Mesenchymal stem cell (in vitro differentiated cells and primary cell): ENCODE measurements around the gene KRT8.

Source experiments
- DNase-seq: peaks from one replicate; pipeline ENCODE4 v3.0.0-alpha.2; 2013
- H2AFZ ChIP-seq: one replicate; pipeline ENCODE4 v1.6.1; 2013; ENCODE audit warnings: low read depth, mild to moderate bottlenecking, control low read depth, inconsistent platforms, low read length, moderate library complexity
- H2AK5ac ChIP-seq: 2 replicates; pipeline ENCODE4 v1.6.1; 2013; ENCODE audit warnings: low read length, moderate library complexity, mild to moderate bottlenecking, inconsistent platforms; ENCODE audit not compliant: severe bottlenecking
- H2BK120ac ChIP-seq: one replicate; pipeline ENCODE4 v1.6.1; 2013; ENCODE audit warnings: low read depth, mild to moderate bottlenecking, inconsistent platforms, low read length, moderate library complexity
- H2BK12ac ChIP-seq, 2 experiments: one replicate each; pipeline ENCODE4 v1.6.1; 2013; ENCODE audit warnings: inconsistent platforms in 2 of 2, low read length in 2 of 2, mild to moderate bottlenecking in 2 of 2, moderate library complexity in 2 of 2, control low read depth in 1 of 2
- H2BK15ac ChIP-seq: one replicate; pipeline ENCODE4 v1.6.1; 2013; ENCODE audit warnings: mild to moderate bottlenecking, low read depth, inconsistent platforms; ENCODE audit not compliant: poor library complexity, severe bottlenecking
- H2BK5ac ChIP-seq: 2 replicates; pipeline ENCODE4 v1.6.1; 2013; ENCODE audit warnings: low read depth, mild to moderate bottlenecking, low read length, control low read depth, inconsistent platforms; ENCODE audit not compliant: poor library complexity, severe bottlenecking
- H3K14ac ChIP-seq, 2 experiments: one replicate each; pipeline ENCODE4 v1.6.1; 2013; ENCODE audit warnings: inconsistent platforms in 2 of 2, low read length in 2 of 2, control low read depth in 1 of 2, mild to moderate bottlenecking in 1 of 2, moderate library complexity in 1 of 2
- H3K18ac ChIP-seq, 2 experiments: one replicate each; pipeline ENCODE4 v1.6.1; 2013; ENCODE audit warnings: inconsistent platforms in 2 of 2, low read length in 2 of 2, control low read depth in 1 of 2, low read depth in 1 of 2, mild to moderate bottlenecking in 1 of 2
- H3K23ac ChIP-seq, 2 experiments: one replicate each; pipeline ENCODE4 v1.6.1; 2013; ENCODE audit warnings: inconsistent platforms in 2 of 2, low read length in 2 of 2, mild to moderate bottlenecking in 2 of 2, moderate library complexity in 2 of 2, control low read depth in 1 of 2
- H3K27ac ChIP-seq: 2 replicates; pipeline ENCODE4 v1.5.1; 2013; ENCODE audit warnings: mild to moderate bottlenecking, moderate library complexity, low read length, control low read depth, inconsistent platforms; ENCODE audit not compliant: poor library complexity, severe bottlenecking
- H3K27me3 ChIP-seq, 2 experiments: 2 replicates each; pipeline versions ENCODE4 v1.6.1 to v1.7.0; 2013; ENCODE audit warnings: low read length in 2 of 2, mild to moderate bottlenecking in 2 of 2, moderate library complexity in 2 of 2, control low read depth in 1 of 2, inconsistent platforms in 1 of 2; ENCODE audit not compliant: control insufficient read depth in 1 of 2, insufficient read depth in 1 of 2
- H3K36me3 ChIP-seq, 2 experiments: 2 replicates each; pipeline versions ENCODE4 v1.6.1 to v1.7.0; 2013; ENCODE audit warnings: low read length in 2 of 2, control low read depth in 1 of 2, inconsistent platforms in 1 of 2, low read depth in 1 of 2, mild to moderate bottlenecking in 1 of 2; ENCODE audit not compliant: insufficient read depth in 2 of 2, control insufficient read depth in 1 of 2
- H3K4ac ChIP-seq, 2 experiments: one replicate each; pipeline ENCODE4 v1.6.1; 2013; ENCODE audit warnings: inconsistent platforms in 2 of 2, low read length in 2 of 2, mild to moderate bottlenecking in 2 of 2, moderate library complexity in 2 of 2, control low read depth in 1 of 2, low read depth in 1 of 2
- H3K4me1 ChIP-seq: 2 replicates; pipeline ENCODE4 v1.6.1; 2013; ENCODE audit warnings: low read depth, low read length, control low read depth; ENCODE audit not compliant: control insufficient read depth, insufficient read depth
- H3K4me2 ChIP-seq: 2 replicates; pipeline ENCODE4 v1.6.1; 2013; ENCODE audit warnings: low read length, mild to moderate bottlenecking, inconsistent platforms; ENCODE audit not compliant: poor library complexity, severe bottlenecking
- H3K4me3 ChIP-seq, 2 experiments: 2 replicates each; pipeline versions ENCODE4 v1.5.1 to v1.7.0; 2013; ENCODE audit warnings: low read length in 2 of 2, mild to moderate bottlenecking in 2 of 2, control low read depth in 1 of 2, low read depth in 1 of 2; ENCODE audit not compliant: insufficient read depth in 1 of 2
- H3K79me1 ChIP-seq: replicated peaks from 2 replicates; pipeline ENCODE4 v1.6.1; 2013; ENCODE audit warnings: mild to moderate bottlenecking, control low read depth, low read length, inconsistent platforms; ENCODE audit not compliant: poor library complexity, severe bottlenecking
- H3K9ac ChIP-seq: 2 replicates; pipeline ENCODE4 v1.7.0; 2013; ENCODE audit warnings: mild to moderate bottlenecking, low read length, moderate library complexity
- H3K9me3 ChIP-seq: 2 replicates; pipeline ENCODE4 v1.7.0; 2013; ENCODE audit warnings: mild to moderate bottlenecking, low read length; ENCODE audit not compliant: control insufficient read depth
- H4K8ac ChIP-seq: one replicate; pipeline ENCODE4 v1.6.1; 2013; ENCODE audit warnings: inconsistent platforms, mild to moderate bottlenecking, low read length, moderate library complexity
- H4K91ac ChIP-seq: one replicate; pipeline ENCODE4 v1.6.1; 2013; ENCODE audit warnings: mild to moderate bottlenecking, low read length, inconsistent platforms
- WGBS: methylation state at CpG from one replicate; pipeline ENCODE4 v1.1.7; 2013; ENCODE audit warnings: mixed read lengths; 5-methylcytosine and 5-hydroxymethylcytosine counted together

The KRT8 gene

GRCh38 chr12:52867642-52868041, 37.2 kb downstream of the KRT8 start:
- H3K4ac ChIP-seq = no peak overlapping the region
- H3K9me3 ChIP-seq = no peaks in the 10 kb centered on the region
- H2AK5ac ChIP-seq = no peak overlapping the region
- H2BK120ac ChIP-seq = no peak overlapping the region
- no peak overlapping the region for H2AFZ ChIP-seq
- no peak overlapping the region for H3K27ac ChIP-seq
- H4K91ac ChIP-seq = no peak overlapping the region
- no peak overlapping the region for H2BK15ac ChIP-seq
- no peak overlapping the region for H3K4me2 ChIP-seq
- DNase-seq = no peak
- no peak overlapping the region for H3K9ac ChIP-seq
- H3K36me3 ChIP-seq = no peaks in the 10 kb centered on the region
- H3K79me1 ChIP-seq = no peaks in the 10 kb centered on the region
- peaks cover 0 to 5% of the 10 kb centered on the region in 2 experiments for H3K27me3 ChIP-seq
- no peak overlapping the region for H3K18ac ChIP-seq
- no peak overlapping the region for H3K14ac ChIP-seq
- 62% methylated on average over 9 of the region's 9 CpGs for WGBS
- H3K4me1 ChIP-seq = peaks cover 17% of the 10 kb centered on the region
- H2BK5ac ChIP-seq = no peak overlapping the region
- H3K4me3 ChIP-seq = no peak overlapping the region
- H2BK12ac ChIP-seq = no peak overlapping the region
- no peak overlapping the region for H4K8ac ChIP-seq
- H3K23ac ChIP-seq = no peak overlapping the region

- H3K4ac ChIP-seq = no peak overlapping the region
- no peak overlapping the region for H3K4me3 ChIP-seq
- no peak for DNase-seq
- H3K4me1 ChIP-seq = peaks cover 17% of the 10 kb centered on the region
- no peak overlapping the region for H2BK5ac ChIP-seq
- no peaks in the 10 kb centered on the region for H3K36me3 ChIP-seq
- H3K4me2 ChIP-seq = no peak overlapping the region
- no peaks in the 10 kb centered on the region for H3K9me3 ChIP-seq
- H4K8ac ChIP-seq = no peak overlapping the region
- no peak overlapping the region for H3K18ac ChIP-seq
- WGBS = over 99% methylated on average over 4 of the region's 5 CpGs
- H2BK120ac ChIP-seq = no peak overlapping the region
- no peak overlapping the region for H2BK12ac ChIP-seq
- H3K14ac ChIP-seq = no peak overlapping the region
- no peak overlapping the region for H2AFZ ChIP-seq
- no peak overlapping the region for H2AK5ac ChIP-seq
- H4K91ac ChIP-seq = no peak overlapping the region
- no peak overlapping the region for H2BK15ac ChIP-seq
- no peak overlapping the region for H3K23ac ChIP-seq
- no peak overlapping the region for H3K27ac ChIP-seq
- no peaks in the 10 kb centered on the region for H3K79me1 ChIP-seq
- H3K27me3 ChIP-seq = peaks cover 0 to 5% of the 10 kb centered on the region in 2 experiments
- no peak overlapping the region for H3K9ac ChIP-seq
These were observed 37.7 kb downstream of the KRT8 start for GRCh38 chr12:52867152-52867551.

- H3K27me3 ChIP-seq = peaks cover 0 to 5% of the 10 kb centered on the region in 2 experiments
- WGBS = 52% methylated on average over 10 of the region's 10 CpGs
- H3K4me2 ChIP-seq = no peak overlapping the region
- H3K4ac ChIP-seq = no peak overlapping the region
- DNase-seq = peak; percentile 78
- no peak overlapping the region for H3K4me3 ChIP-seq
- no peak overlapping the region for H3K27ac ChIP-seq
- no peak overlapping the region for H3K18ac ChIP-seq
- H2AFZ ChIP-seq = no peak overlapping the region
- no peak overlapping the region for H2BK120ac ChIP-seq
- no peak overlapping the region for H2BK12ac ChIP-seq
- H2BK15ac ChIP-seq = no peak overlapping the region
- H3K23ac ChIP-seq = no peak overlapping the region
- H3K79me1 ChIP-seq = no peaks in the 10 kb centered on the region
- H4K91ac ChIP-seq = no peak overlapping the region
- H2BK5ac ChIP-seq = no peak overlapping the region
- H3K9ac ChIP-seq = no peak overlapping the region
- no peaks in the 10 kb centered on the region for H3K9me3 ChIP-seq
- H3K14ac ChIP-seq = no peak overlapping the region
- H4K8ac ChIP-seq = no peak overlapping the region
- H2AK5ac ChIP-seq = no peak overlapping the region
- H3K36me3 ChIP-seq = no peaks in the 10 kb centered on the region
- peaks cover 4% of the 10 kb centered on the region for H3K4me1 ChIP-seq
These were observed 39.6 kb downstream of the KRT8 start for GRCh38 chr12:52865090-52865944.

- Histone ChIP-seq H3K23ac (no peak overlapping the region), H4K8ac (no peak overlapping the region), H3K9ac (no peak overlapping the region), H3K27me3 (peaks cover 0 to 4% of the 10 kb centered on the region in 2 experiments), H3K36me3 (no peaks in the 10 kb centered on the region), H2BK15ac (no peak overlapping the region), H2BK5ac (no peak overlapping the region), H2BK120ac (no peak overlapping the region), H3K4me1 (peaks cover 1% of the 10 kb centered on the region), H3K4me2 (no peak overlapping the region), H3K79me1 (no peaks in the 10 kb centered on the region), H3K9me3 (no peaks in the 10 kb centered on the region), H3K14ac (no peak overlapping the region), H3K4ac (no peak overlapping the region), H2AK5ac (no peak overlapping the region), H3K4me3 (no peak overlapping the region), H3K27ac (no peak overlapping the region), H3K18ac (no peak overlapping the region), H2BK12ac (no peak overlapping the region), H4K91ac (no peak overlapping the region), H2AFZ (no peak overlapping the region)
- no peak for DNase-seq
- WGBS = 66% methylated on average over 2 of the region's 2 CpGs
These were observed 42.9 kb downstream of the KRT8 start for GRCh38 chr12:52862023-52862422.
